HUES48 (cell line): ENCODE measurements around the gene ERH.
"Not testable (repeated sequence)": the region's sequence is repeated elsewhere in the genome, so short reads cannot be mapped to it uniquely, and the experiment has no call there.

Experiments
- H3K27ac ChIP-seq: one replicate; pipeline ENCODE4 v1.7.0; 2013; ENCODE audit warnings: low read depth, low read length, inconsistent platforms
- H3K27me3 ChIP-seq: 2 replicates; pipeline ENCODE4 v1.6.1; 2013; ENCODE audit warnings: mild to moderate bottlenecking, low read length; ENCODE audit not compliant: control insufficient read depth, insufficient read depth
- H3K36me3 ChIP-seq: 2 replicates; pipeline ENCODE4 v1.6.1; 2013; ENCODE audit warnings: low read length; ENCODE audit not compliant: control insufficient read depth, insufficient read depth
- H3K4me1 ChIP-seq: 2 replicates; pipeline ENCODE4 v1.6.1; 2013; ENCODE audit warnings: mild to moderate bottlenecking, low read length; ENCODE audit not compliant: control insufficient read depth, insufficient read depth
- H3K4me3 ChIP-seq: 2 replicates; pipeline ENCODE4 v1.5.1; 2013; ENCODE audit warnings: mild to moderate bottlenecking, low read depth, low read length
- H3K9ac ChIP-seq: 2 replicates; pipeline ENCODE4 v1.6.1; 2013; ENCODE audit warnings: mild to moderate bottlenecking, low read depth, low read length, moderate library complexity
- H3K9me3 ChIP-seq: 2 replicates; pipeline ENCODE4 v1.6.1; 2013; ENCODE audit warnings: low read length; ENCODE audit not compliant: control insufficient read depth, insufficient read depth

Gene ERH

GRCh38 chr14:69398818-69399210, 715 bp upstream of the ERH start:
- Histone ChIP-seq H3K9ac (peak overlapping the region; percentile 94), H3K4me3 (peak overlapping the region; percentile 95), H3K9me3 (no peaks in the 10 kb centered on the region), H3K27me3 (no peaks in the 10 kb centered on the region), H3K4me1 (peaks cover 15% of the 10 kb centered on the region), H3K27ac (peak overlapping the region; percentile 95), H3K36me3 (peaks cover 29% of the 10 kb centered on the region)

GRCh38 chr14:69395929-69396328, 2.2 kb downstream of the ERH start:
- no peak overlapping the region for H3K4me3 ChIP-seq
- no peak overlapping the region for H3K27ac ChIP-seq
- peaks cover 13% of the 10 kb centered on the region for H3K4me1 ChIP-seq
- no peak overlapping the region for H3K9ac ChIP-seq
- no peaks in the 10 kb centered on the region for H3K9me3 ChIP-seq
- H3K27me3 ChIP-seq, result no peaks in the 10 kb centered on the region
- peaks cover 58% of the 10 kb centered on the region for H3K36me3 ChIP-seq

GRCh38 chr14:69392481-69392880, 5.6 kb downstream of the ERH start:
- Histone ChIP-seq H3K4me1 (peaks cover 8% of the 10 kb centered on the region), H3K4me3 (no peak overlapping the region; the same call in 1 of the 2 replicates), H3K27ac (no peak overlapping the region), H3K9me3 (no peaks in the 10 kb centered on the region), H3K27me3 (no peaks in the 10 kb centered on the region), H3K36me3 (peaks cover 88% of the 10 kb centered on the region), H3K9ac (no peak overlapping the region)

GRCh38 chr14:69391400-69391799, 6.7 kb downstream of the ERH start:
- H3K27ac ChIP-seq, H3K27me3 ChIP-seq, H3K4me1 ChIP-seq, H3K9me3 ChIP-seq, H3K9ac ChIP-seq, H3K4me3 ChIP-seq: not testable (repeated sequence)
- peaks cover 94% of the 10 kb centered on the region for H3K36me3 ChIP-seq

- Histone ChIP-seq H3K36me3 (peaks cover 92% of the 10 kb centered on the region), H3K27me3 (no peaks in the 10 kb centered on the region), H3K4me1 (no peaks in the 10 kb centered on the region; the same call in 1 of the 2 replicates), H3K9ac (no peak overlapping the region), H3K4me3 (no peak overlapping the region), H3K9me3 (no peaks in the 10 kb centered on the region), H3K27ac (no peak overlapping the region)
Observed at GRCh38 chr14:69387311-69387710, 10.8 kb downstream of the ERH start.

- no peaks in the 10 kb centered on the region for H3K4me1 ChIP-seq
- peaks cover 54% of the 10 kb centered on the region for H3K36me3 ChIP-seq
- H3K27me3 ChIP-seq, result no peaks in the 10 kb centered on the region
- H3K4me3 ChIP-seq, result no peak overlapping the region
- H3K9me3 ChIP-seq, result no peaks in the 10 kb centered on the region
- H3K9ac ChIP-seq, result no peak overlapping the region
- no peak overlapping the region for H3K27ac ChIP-seq
Observed at GRCh38 chr14:69378274-69378673, 19.8 kb downstream of the ERH start.

- no peaks in the 10 kb centered on the region for H3K4me1 ChIP-seq
- no peaks in the 10 kb centered on the region for H3K27me3 ChIP-seq
- no peak overlapping the region for H3K9ac ChIP-seq
- H3K9me3 ChIP-seq, result no peaks in the 10 kb centered on the region
- no peak overlapping the region for H3K27ac ChIP-seq
- peaks cover 44% of the 10 kb centered on the region for H3K36me3 ChIP-seq
- no peak overlapping the region for H3K4me3 ChIP-seq
Observed at GRCh38 chr14:69376439-69376838, 21.7 kb downstream of the ERH start.

- Histone ChIP-seq H3K27ac (no peak overlapping the region), H3K36me3 (peaks cover 36% of the 10 kb centered on the region), H3K9ac (no peak overlapping the region), H3K4me1 (no peaks in the 10 kb centered on the region), H3K9me3 (no peaks in the 10 kb centered on the region), H3K27me3 (no peaks in the 10 kb centered on the region), H3K4me3 (no peak overlapping the region)
Observed at GRCh38 chr14:69375722-69376121, 22.4 kb downstream of the ERH start.

GRCh38 chr14:69375182-69375581, 22.9 kb downstream of the ERH start:
- Histone ChIP-seq H3K36me3 (peaks cover 31% of the 10 kb centered on the region), H3K4me3 (no peak overlapping the region), H3K9ac (no peak overlapping the region), H3K9me3 (no peaks in the 10 kb centered on the region), H3K27me3 (no peaks in the 10 kb centered on the region), H3K27ac (no peak overlapping the region), H3K4me1 (0 out of 2 replicates have a peak, but pooled peaks cover 1% of the 10 kb centered on the region)

GRCh38 chr14:69374235-69374634, 23.9 kb downstream of the ERH start:
- H3K4me1 ChIP-seq, result 0 out of 2 replicates have a peak, but pooled peaks cover 2% of the 10 kb centered on the region
- no peak overlapping the region for H3K27ac ChIP-seq
- H3K27me3 ChIP-seq, result no peaks in the 10 kb centered on the region
- no peak overlapping the region for H3K4me3 ChIP-seq
- H3K36me3 ChIP-seq, result peaks cover 21% of the 10 kb centered on the region
- H3K9me3 ChIP-seq, result no peaks in the 10 kb centered on the region
- no peak overlapping the region for H3K9ac ChIP-seq

GRCh38 chr14:69373104-69373503, 25.0 kb downstream of the ERH start:
- no peak overlapping the region for H3K4me3 ChIP-seq
- no peaks in the 10 kb centered on the region for H3K27me3 ChIP-seq
- H3K9me3 ChIP-seq, result no peaks in the 10 kb centered on the region
- 0 out of 2 replicates have a peak, but pooled peaks cover 2% of the 10 kb centered on the region for H3K4me1 ChIP-seq
- H3K36me3 ChIP-seq, result peaks cover 19% of the 10 kb centered on the region
- no peak overlapping the region for H3K27ac ChIP-seq
- H3K9ac ChIP-seq, result no peak overlapping the region

GRCh38 chr14:69372146-69372545, 26.0 kb downstream of the ERH start:
- no peak overlapping the region for H3K9ac ChIP-seq
- no peak overlapping the region for H3K4me3 ChIP-seq
- no peak overlapping the region for H3K27ac ChIP-seq
- 0 out of 2 replicates have a peak, but pooled peaks cover 2% of the 10 kb centered on the region for H3K4me1 ChIP-seq
- no peaks in the 10 kb centered on the region for H3K9me3 ChIP-seq
- peaks cover 19% of the 10 kb centered on the region for H3K36me3 ChIP-seq
- no peaks in the 10 kb centered on the region for H3K27me3 ChIP-seq
